Upper lobe of left lung (tissue), 6 donors: ENCODE results near the gene TMPRSS3. TPM values are rescaled to one million over a fixed set of nuclear protein-coding genes. Genes with fewer than 3 reads are reported as not detected.

Source experiments
- ATAC-seq, 2 donors: fragments of 200-7000 bp; cut with Tn5 transposase; one replicate each; pipeline ENCODE4 v1.9.1; 2022; ENCODE audit warnings: mild to moderate bottlenecking in 2 of 2, moderate library complexity in 2 of 2; ENCODE audit not compliant: low FRiP score in 2 of 2
- DNase-seq, 2 donors: peaks; one replicate each; pipeline ENCODE4 v3.0.0-alpha.2; 2019 to 2020
- H3K27ac ChIP-seq, 4 donors: fragments of 200-600 bp; sonication (generic); one replicate each; pipeline ENCODE4 v1.5.1; 2016 to 2019
- H3K27me3 ChIP-seq, 4 donors: fragments of 200-600 bp; sonication (generic); one replicate each; pipeline ENCODE4 v1.5.1; 2017 to 2019
- H3K36me3 ChIP-seq, 4 donors: fragments of 200-600 bp; sonication (generic); one replicate each; pipeline ENCODE4 v1.5.1; 2016 to 2019
- H3K4me1 ChIP-seq, 4 donors: fragments of 200-600 bp; sonication (generic); one replicate each; pipeline ENCODE4 v1.5.1; 2018 to 2019
- H3K4me3 ChIP-seq, 4 donors: fragments of 200-600 bp; sonication (generic); one replicate each; pipeline ENCODE4 v1.5.1; 2017 to 2019; ENCODE audit warnings: mild to moderate bottlenecking in 2 of 4, moderate library complexity in 1 of 4
- H3K9me3 ChIP-seq, 4 donors: fragments of 200-600 bp; sonication (generic); one replicate each; pipeline ENCODE4 v1.5.1; 2018 to 2019
- EP300 ChIP-seq, 4 donors: sonication (generic); formaldehyde crosslinking; IDR thresholded peaks; one replicate each; pipeline ENCODE4 v1.5.1; 2017; ENCODE audit warnings: antibody characterized with exemption in 4 of 4, control low read depth in 2 of 4
- POLR2A ChIP-seq, 4 donors: fragments of 450-650 bp; IDR thresholded peaks; one replicate each; pipeline ENCODE4 v1.5.1; 2016 to 2017; ENCODE audit warnings: antibody characterized with exemption in 4 of 4, mild to moderate bottlenecking in 2 of 4
- POLR2AphosphoS5 ChIP-seq, 2 donors: sonication (generic); formaldehyde crosslinking; IDR thresholded peaks; one replicate each; pipeline ENCODE4 v1.5.1; 2017; ENCODE audit warnings: antibody characterized with exemption in 2 of 2
- WGBS, 2 donors: methylation state at CpG; one replicate each; pipeline ENCODE4 v1.1.5; 2017 to 2018; 5-methylcytosine and 5-hydroxymethylcytosine counted together
- total RNA-seq, 6 donors: library from RNA; depleted of rRNA in 4 of 6; stranded (reverse); fragments of >200 nt in 4 of 6; gene quantifications; one replicate each; pipeline versions ENCODE4 v1.1.0 to v1.2.1, GENCODE V29; 2016 to 2021
- TF ChIP-seq, protein P1 (sequence below), 6 experiments: fragments of 450-650 bp in 4 of 6; fragments of 200-600 bp in 2 of 6; sonication (generic) in 2 of 6; IDR thresholded peaks; one replicate each; pipeline ENCODE4 v1.5.1; 2016 to 2019; ENCODE audit warnings: antibody characterized with exemption in 6 of 6
- donor health status: DM: no; HTN: no; CAD: no; lungs with moderate emphysema.
- donor health status: DM: no; HTN: yes; CAD: no; lungs with severe emphysema.

Gene TMPRSS3
- total RNA-seq, 6 donors from 2014 or later, result 3.5 to 12.5 (median 5.8) TPM

GRCh38 chr21:42414553-42414927 lies 18.7 kb upstream of the TMPRSS3 start:
- ATAC-seq (no peak), DNase-seq (no peak)
- H3K36me3 ChIP-seq, result no peaks in the 10 kb centered on the region
- H3K4me1 ChIP-seq, result peaks cover 0 to 8% (median 0%) of the 10 kb centered on the region in 4 donors
- no peaks in the 10 kb centered on the region for H3K9me3 ChIP-seq
- WGBS, 2 donors, result 94 to 97% methylated on average over 8 of the region's 8 CpGs
- peaks cover 0 to 1% (median 0%) of the 10 kb centered on the region in 4 donors for H3K27me3 ChIP-seq
- peak overlapping the region in 1 of 4 donors; percentile 13 for H3K27ac ChIP-seq
- TF ChIP-seq POLR2AphosphoS5 (IDR thresholded peaks at IDR 0.05) (no peak), POLR2A (IDR thresholded peaks at IDR 0.05) (no peak), EP300 (IDR thresholded peaks at IDR 0.05) (no peak)
- TF ChIP-seq, protein P1, sequence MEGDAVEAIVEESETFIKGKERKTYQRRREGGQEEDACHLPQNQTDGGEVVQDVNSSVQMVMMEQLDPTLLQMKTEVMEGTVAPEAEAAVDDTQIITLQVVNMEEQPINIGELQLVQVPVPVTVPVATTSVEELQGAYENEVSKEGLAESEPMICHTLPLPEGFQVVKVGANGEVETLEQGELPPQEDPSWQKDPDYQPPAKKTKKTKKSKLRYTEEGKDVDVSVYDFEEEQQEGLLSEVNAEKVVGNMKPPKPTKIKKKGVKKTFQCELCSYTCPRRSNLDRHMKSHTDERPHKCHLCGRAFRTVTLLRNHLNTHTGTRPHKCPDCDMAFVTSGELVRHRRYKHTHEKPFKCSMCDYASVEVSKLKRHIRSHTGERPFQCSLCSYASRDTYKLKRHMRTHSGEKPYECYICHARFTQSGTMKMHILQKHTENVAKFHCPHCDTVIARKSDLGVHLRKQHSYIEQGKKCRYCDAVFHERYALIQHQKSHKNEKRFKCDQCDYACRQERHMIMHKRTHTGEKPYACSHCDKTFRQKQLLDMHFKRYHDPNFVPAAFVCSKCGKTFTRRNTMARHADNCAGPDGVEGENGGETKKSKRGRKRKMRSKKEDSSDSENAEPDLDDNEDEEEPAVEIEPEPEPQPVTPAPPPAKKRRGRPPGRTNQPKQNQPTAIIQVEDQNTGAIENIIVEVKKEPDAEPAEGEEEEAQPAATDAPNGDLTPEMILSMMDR (IDR thresholded peaks at IDR 0.05), result no peak
- H3K4me3 ChIP-seq, result no peak overlapping the region

DNA sequence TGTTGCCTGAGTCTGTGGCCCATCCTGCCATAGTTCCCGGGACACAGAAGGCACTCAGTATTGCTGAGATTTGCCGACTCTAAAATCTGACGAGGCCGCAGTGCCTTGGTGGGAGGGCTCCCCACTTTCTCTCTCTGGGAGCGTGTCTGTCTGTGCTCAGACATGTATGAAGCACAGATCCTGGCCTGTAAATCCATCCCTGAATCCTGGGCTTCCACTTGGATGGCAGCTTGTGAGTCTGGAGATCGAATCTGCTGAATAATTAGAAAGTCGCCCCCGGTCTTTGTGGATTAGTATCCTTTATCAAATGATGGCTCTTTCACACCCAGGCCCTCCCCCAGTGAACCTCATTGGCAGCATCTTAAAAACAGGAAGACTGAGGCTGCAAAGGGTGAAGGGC lies 18.2 kb upstream of the TMPRSS3 start:
- DNase-seq (no peak), ATAC-seq (no peak)
- TF ChIP-seq POLR2AphosphoS5 (IDR thresholded peaks at IDR 0.05) (no peak), EP300 (IDR thresholded peaks at IDR 0.05) (no peak), POLR2A (IDR thresholded peaks at IDR 0.05) (no peak)
- TF ChIP-seq, protein P1 (IDR thresholded peaks at IDR 0.05), result no peak
- Histone ChIP-seq H3K27ac (no peak overlapping the region), H3K9me3 (no peaks in the 10 kb centered on the region), H3K27me3 (peaks cover 0 to 1% (median 0%) of the 10 kb centered on the region in 4 donors), H3K4me1 (peaks cover 0 to 8% (median 0%) of the 10 kb centered on the region in 4 donors), H3K36me3 (no peaks in the 10 kb centered on the region), H3K4me3 (no peak overlapping the region)
- WGBS, 2 donors, result 88 to 91% methylated on average over 8 of the region's 8 CpGs

GRCh38 chr21:42413500-42413899 lies 17.6 kb upstream of the TMPRSS3 start:
- Histone ChIP-seq H3K27ac (no peak overlapping the region), H3K4me1 (peaks cover 0 to 8% (median 0%) of the 10 kb centered on the region in 4 donors), H3K4me3 (no peak overlapping the region), H3K27me3 (peaks cover 0 to 1% (median 0%) of the 10 kb centered on the region in 4 donors), H3K36me3 (no peaks in the 10 kb centered on the region), H3K9me3 (no peaks in the 10 kb centered on the region)
- no peak for ATAC-seq
- 86 to 88% methylated on average over 4 of the region's 4 CpGs for WGBS, 2 donors
- DNase-seq, result no peak
- no peak for TF ChIP-seq POLR2A (IDR thresholded peaks at IDR 0.05)
- TF ChIP-seq, protein P1 (IDR thresholded peaks at IDR 0.05), result no peak
- TF ChIP-seq POLR2AphosphoS5 (IDR thresholded peaks at IDR 0.05), result no peak
- TF ChIP-seq EP300 (IDR thresholded peaks at IDR 0.05), result no peak

DNA sequence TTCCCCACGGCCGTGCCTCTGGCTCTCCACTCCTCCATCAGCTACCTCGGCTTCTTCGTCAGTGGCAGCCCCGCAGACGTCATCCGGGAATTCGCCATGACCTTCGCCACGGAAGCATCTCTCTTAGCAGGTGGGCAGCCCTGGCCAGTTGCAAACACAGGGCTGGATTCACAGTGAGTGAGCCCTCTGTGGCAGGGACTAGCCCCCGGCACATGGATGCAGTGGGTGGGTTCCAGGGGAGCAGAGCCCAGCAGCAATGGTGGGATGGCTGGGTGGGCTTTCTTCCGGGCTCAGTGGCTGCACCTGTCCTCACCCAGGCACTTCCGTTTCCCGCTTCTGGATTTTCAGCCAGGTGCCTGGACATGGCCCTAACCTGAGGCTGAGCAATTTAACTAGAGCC lies 17.2 kb upstream of the TMPRSS3 start:
- H3K4me1 ChIP-seq, result peaks cover 0 to 8% (median 0%) of the 10 kb centered on the region in 4 donors
- H3K36me3 ChIP-seq, result no peaks in the 10 kb centered on the region
- H3K27ac ChIP-seq, result no peak overlapping the region
- no peaks in the 10 kb centered on the region for H3K9me3 ChIP-seq
- no peak for TF ChIP-seq EP300 (IDR thresholded peaks at IDR 0.05)
- TF ChIP-seq POLR2A (IDR thresholded peaks at IDR 0.05), result no peak
- no peak for TF ChIP-seq POLR2AphosphoS5 (IDR thresholded peaks at IDR 0.05)
- TF ChIP-seq, protein P1 (IDR thresholded peaks at IDR 0.05), result no peak
- peak in 1 of 2 donors; percentile 49 for DNase-seq
- 84 to 89% methylated on average over 13 to 14 of the region's 14 CpGs for WGBS, 2 donors
- no peak for ATAC-seq
- H3K4me3 ChIP-seq, result no peak overlapping the region
- peaks cover 0 to 1% (median 0%) of the 10 kb centered on the region in 4 donors for H3K27me3 ChIP-seq

- Histone ChIP-seq H3K36me3 (no peaks in the 10 kb centered on the region), H3K4me1 (peaks cover 0 to 8% (median 0%) of the 10 kb centered on the region in 4 donors), H3K27ac (no peak overlapping the region), H3K9me3 (no peaks in the 10 kb centered on the region), H3K27me3 (peaks cover 0 to 1% (median 0%) of the 10 kb centered on the region in 4 donors), H3K4me3 (no peak overlapping the region)
- WGBS, 2 donors, result 84 to 88% methylated on average over 5 of the region's 5 CpGs
- ATAC-seq (no peak), DNase-seq (no peak)
- TF ChIP-seq, protein P1 (IDR thresholded peaks at IDR 0.05), result no peak
- TF ChIP-seq POLR2A (IDR thresholded peaks at IDR 0.05) (no peak), EP300 (IDR thresholded peaks at IDR 0.05) (no peak), POLR2AphosphoS5 (IDR thresholded peaks at IDR 0.05) (no peak)
These were observed 16.7 kb upstream of the TMPRSS3 start for GRCh38 chr21:42412636-42412933.
